Natural killer cell (primary cell): ENCODE measurements around the gene SLX4IP. TPM values are rescaled to one million over a fixed set of nuclear protein-coding genes. Genes with fewer than 3 reads are reported as not detected.

Experiments
- ATAC-seq, 3 donors: fragments of 150-1000 bp in 2 of 3; fragments of 200-7000 bp in 1 of 3; cut with Tn5 transposase; 1 replicate in 1 of 3; 2 replicates in 2 of 3; pipeline ENCODE4 v1.10.0; 2021; ENCODE audit warnings: mild to moderate bottlenecking in 2 of 3, moderate library complexity in 2 of 3
- DNase-seq, 2 donors: peaks; one replicate each; pipeline versions ENCODE4 v3.0.0 to v3.0.0-alpha.2; 2013 to 2021; ENCODE audit warnings: mixed read lengths in 1 of 2
- H3K27ac ChIP-seq: one replicate; pipeline ENCODE4 v1.5.1; 2013; ENCODE audit warnings: mild to moderate bottlenecking, low read length
- H3K27me3 ChIP-seq: one replicate; pipeline ENCODE4 v1.6.1; 2013; ENCODE audit warnings: low read length; ENCODE audit not compliant: control insufficient read depth, insufficient read depth
- H3K36me3 ChIP-seq: one replicate; pipeline ENCODE4 v1.6.1; 2013; ENCODE audit warnings: low read length; ENCODE audit not compliant: control insufficient read depth, insufficient read depth
- H3K4me1 ChIP-seq: one replicate; pipeline ENCODE4 v1.6.1; 2013; ENCODE audit warnings: low read length; ENCODE audit not compliant: control insufficient read depth, insufficient read depth
- H3K4me3 ChIP-seq: one replicate; pipeline ENCODE4 v1.5.1; 2013; ENCODE audit warnings: low read length
- H3K9me3 ChIP-seq: one replicate; pipeline ENCODE4 v1.6.1; 2013; ENCODE audit warnings: low read length; ENCODE audit not compliant: control insufficient read depth, insufficient read depth
- H3K27ac Mint-ChIP-seq, 2 donors: one replicate each; pipeline ENCODE4 v1.8.0; 2022; ENCODE audit warnings: mild to moderate bottlenecking in 2 of 2, mixed read lengths in 2 of 2, moderate library complexity in 1 of 2
- H3K27me3 Mint-ChIP-seq, 2 donors: one replicate each; pipeline ENCODE4 v1.8.0; 2022; ENCODE audit warnings: low read depth in 2 of 2, mixed read lengths in 2 of 2
- H3K36me3 Mint-ChIP-seq: one replicate; pipeline ENCODE4 v1.8.0; 2022; ENCODE audit warnings: mixed read lengths
- H3K4me1 Mint-ChIP-seq, 2 donors: one replicate each; pipeline ENCODE4 v1.8.0; 2022; ENCODE audit warnings: mixed read lengths in 2 of 2
- H3K4me3 Mint-ChIP-seq: one replicate; pipeline ENCODE4 v1.8.0; 2022; ENCODE audit warnings: mild to moderate bottlenecking, moderate library complexity, mixed read lengths
- H3K9me3 Mint-ChIP-seq, 2 donors: one replicate each; pipeline ENCODE4 v1.8.0; 2022; ENCODE audit warnings: mixed read lengths in 2 of 2
- WGBS: methylation state at CpG from one replicate; pipeline ENCODE4 v1.1.7; 2013; ENCODE audit warnings: missing lambda C conversion rate; ENCODE audit not compliant: insufficient coverage; 5-methylcytosine and 5-hydroxymethylcytosine counted together
- intact Hi-C: fragments of 100-400 bp; cut with micrococcal nuclease; formaldehyde crosslinking; loops from one replicate; pipeline ENCODE4 v1.14.2; 2022
- total RNA-seq, 4 donors: library from RNA; stranded (reverse); fragments of 120-200 nt in 1 of 4; gene quantifications; one replicate each; pipeline versions ENCODE4 v1.2.3 to v1.2.4, GENCODE V29; 2013 to 2022
- TF ChIP-seq, protein P1 (sequence below): fragments of 200-600 bp; IDR thresholded peaks from one replicate; pipeline ENCODE4 v1.8.0; 2022; ENCODE audit warnings: antibody characterized with exemption

The SLX4IP gene
- total RNA-seq, 3 donors from 2014 or later (not counting 1 experiment from before 2014, with no cell fraction given), result 2.9 to 5.5 (median 5.2) TPM

DNA sequence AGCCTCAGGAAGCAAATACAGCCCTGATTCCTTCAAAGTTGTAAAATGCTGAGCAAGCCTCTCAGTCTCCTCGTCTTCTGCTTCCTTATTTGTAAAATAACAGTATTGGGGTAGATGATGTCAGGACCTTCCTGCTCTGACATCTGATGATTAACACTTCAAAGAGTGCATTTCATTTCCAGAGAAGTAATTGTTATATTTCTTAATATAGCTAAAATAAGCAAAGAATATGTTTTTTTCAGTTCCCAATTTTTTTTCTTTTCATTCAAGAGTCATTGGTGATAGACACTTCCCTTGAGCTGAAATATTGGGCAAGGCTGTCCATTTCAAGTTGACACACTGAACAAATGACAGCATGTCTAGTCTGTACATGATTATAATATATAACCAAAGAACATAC, 53.4 kb downstream of the SLX4IP start:
- H3K4me1 ChIP-seq, result peaks cover 4% of the 10 kb centered on the region
- peak overlapping the region in 1 of 2 donors; percentile 39 for H3K27ac Mint-ChIP-seq
- H3K4me1 Mint-ChIP-seq, result peaks cover 27 to 35% of the 10 kb centered on the region in 2 donors
- H3K9me3 Mint-ChIP-seq, result no peaks in the 10 kb centered on the region
- no CpG with 5 or more reads among the region's 1 CpG for WGBS
- H3K4me3 ChIP-seq, result no peak overlapping the region
- no peaks in the 10 kb centered on the region for H3K27me3 ChIP-seq
- intact Hi-C loops, result no loop called here
- no peak for ATAC-seq
- no peak overlapping the region for H3K27ac ChIP-seq
- TF ChIP-seq, protein P1, sequence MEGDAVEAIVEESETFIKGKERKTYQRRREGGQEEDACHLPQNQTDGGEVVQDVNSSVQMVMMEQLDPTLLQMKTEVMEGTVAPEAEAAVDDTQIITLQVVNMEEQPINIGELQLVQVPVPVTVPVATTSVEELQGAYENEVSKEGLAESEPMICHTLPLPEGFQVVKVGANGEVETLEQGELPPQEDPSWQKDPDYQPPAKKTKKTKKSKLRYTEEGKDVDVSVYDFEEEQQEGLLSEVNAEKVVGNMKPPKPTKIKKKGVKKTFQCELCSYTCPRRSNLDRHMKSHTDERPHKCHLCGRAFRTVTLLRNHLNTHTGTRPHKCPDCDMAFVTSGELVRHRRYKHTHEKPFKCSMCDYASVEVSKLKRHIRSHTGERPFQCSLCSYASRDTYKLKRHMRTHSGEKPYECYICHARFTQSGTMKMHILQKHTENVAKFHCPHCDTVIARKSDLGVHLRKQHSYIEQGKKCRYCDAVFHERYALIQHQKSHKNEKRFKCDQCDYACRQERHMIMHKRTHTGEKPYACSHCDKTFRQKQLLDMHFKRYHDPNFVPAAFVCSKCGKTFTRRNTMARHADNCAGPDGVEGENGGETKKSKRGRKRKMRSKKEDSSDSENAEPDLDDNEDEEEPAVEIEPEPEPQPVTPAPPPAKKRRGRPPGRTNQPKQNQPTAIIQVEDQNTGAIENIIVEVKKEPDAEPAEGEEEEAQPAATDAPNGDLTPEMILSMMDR, result no peak
- H3K27me3 Mint-ChIP-seq, result no peaks in the 10 kb centered on the region
- H3K4me3 Mint-ChIP-seq, result no peak overlapping the region
- no peaks in the 10 kb centered on the region for H3K36me3 ChIP-seq
- no peaks in the 10 kb centered on the region for H3K36me3 Mint-ChIP-seq
- no peak for DNase-seq
- H3K9me3 ChIP-seq, result no peaks in the 10 kb centered on the region

GRCh38 chr20:10489853-10490252, 54.7 kb downstream of the SLX4IP start:
- DNase-seq (no peak), ATAC-seq (peak in 1 of 3 donors; percentile 45)
- Mint-ChIP-seq H3K27me3 (no peaks in the 10 kb centered on the region), H3K4me3 (peak overlapping the region; percentile 35), H3K27ac (peak overlapping the region; percentile 86), H3K4me1 (peaks cover 33 to 41% of the 10 kb centered on the region in 2 donors), H3K9me3 (no peaks in the 10 kb centered on the region), H3K36me3 (no peaks in the 10 kb centered on the region)
- H3K36me3 ChIP-seq, result no peaks in the 10 kb centered on the region
- no peak overlapping the region for H3K27ac ChIP-seq
- WGBS, result no CpG with 5 or more reads among the region's 1 CpG
- no peaks in the 10 kb centered on the region for H3K27me3 ChIP-seq
- peaks cover 4% of the 10 kb centered on the region for H3K4me1 ChIP-seq
- H3K9me3 ChIP-seq, result no peaks in the 10 kb centered on the region
- intact Hi-C loops, result loop anchor here (10.0 kb wide), 1 partner anchor 45 kb away; no protein-coding TSS in a partner anchor
- TF ChIP-seq, protein P1, result no peak
- H3K4me3 ChIP-seq, result no peak overlapping the region

- Mint-ChIP-seq H3K27me3 (no peaks in the 10 kb centered on the region), H3K36me3 (no peaks in the 10 kb centered on the region), H3K27ac (peak overlapping the region; percentile 86), H3K4me3 (peak overlapping the region; percentile 22), H3K9me3 (no peaks in the 10 kb centered on the region), H3K4me1 (peaks cover 37 to 43% of the 10 kb centered on the region in 2 donors)
- ATAC-seq (peak; percentile 75 to 85 (median 79)), DNase-seq (no peak)
- intact Hi-C loops, result loop anchor here (10.0 kb wide), 1 partner anchor 45 kb away; no protein-coding TSS in a partner anchor
- Histone ChIP-seq H3K36me3 (no peaks in the 10 kb centered on the region), H3K27me3 (no peaks in the 10 kb centered on the region), H3K4me3 (no peak overlapping the region), H3K9me3 (no peaks in the 10 kb centered on the region), H3K4me1 (peaks cover 4% of the 10 kb centered on the region), H3K27ac (peak overlapping the region; percentile 28)
- 40% methylated on average over 1 of the region's 2 CpGs for WGBS
- TF ChIP-seq, protein P1, result no peak
Measured at GRCh38 chr20:10490257-10490656, 55.2 kb downstream of the SLX4IP start.

DNA sequence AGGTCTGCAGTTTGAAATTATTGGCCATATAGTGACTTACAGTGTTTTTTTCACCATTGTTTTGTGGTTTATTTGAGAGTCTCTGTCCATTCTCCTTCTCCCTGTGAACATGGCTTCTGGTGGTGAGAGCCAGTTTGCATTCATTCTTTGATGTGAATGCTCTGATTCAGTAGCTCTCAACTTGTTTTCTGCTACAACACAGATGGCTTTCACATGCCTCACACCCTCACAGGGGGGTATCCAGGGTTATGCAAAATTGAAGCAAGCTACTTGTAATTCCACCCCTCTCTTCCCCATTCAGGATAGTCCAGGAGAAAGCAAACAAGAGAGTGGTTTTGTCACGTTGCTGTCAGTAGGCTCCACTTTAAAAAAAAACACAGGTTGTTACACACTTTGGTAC, 55.6 kb downstream of the SLX4IP start:
- Mint-ChIP-seq H3K4me1 (peaks cover 42 to 47% of the 10 kb centered on the region in 2 donors), H3K4me3 (peak overlapping the region; percentile 22), H3K27me3 (no peaks in the 10 kb centered on the region), H3K27ac (peak overlapping the region; percentile 86), H3K9me3 (no peaks in the 10 kb centered on the region), H3K36me3 (no peaks in the 10 kb centered on the region)
- no peaks in the 10 kb centered on the region for H3K27me3 ChIP-seq
- no peaks in the 10 kb centered on the region for H3K36me3 ChIP-seq
- WGBS, result 22% methylated on average over 1 of the region's 1 CpG
- DNase-seq (no peak), ATAC-seq (peak; percentile 39 to 57 (median 45))
- TF ChIP-seq, protein P1, result no peak
- H3K27ac ChIP-seq, result peak overlapping the region; percentile 28
- no peak overlapping the region for H3K4me3 ChIP-seq
- no peaks in the 10 kb centered on the region for H3K9me3 ChIP-seq
- intact Hi-C loops, result loop anchor here (10.0 kb wide), 1 partner anchor 46 kb away; no protein-coding TSS in a partner anchor
- peaks cover 4% of the 10 kb centered on the region for H3K4me1 ChIP-seq
